SK-N-SH treated with all-trans-retinoic acid at 6 μM for 48 hours (cell line): ENCODE results near the gene ADRA2C.

ENCODE experiments used
- ATAC-seq: fragments of 200-7000 bp; cut with Tn5 transposase; 3 replicates; pipeline ENCODE4 v1.9.1; 2020; ENCODE audit warnings: mild to moderate bottlenecking, moderate library complexity
- ARNTL ChIP-seq: fragments of 450-650 bp; formaldehyde crosslinking; IDR thresholded peaks from 2 replicates; pipeline ENCODE4 v1.5.0; 2020; ENCODE audit warnings: low read depth, mild to moderate bottlenecking, moderate library complexity, borderline replicate concordance
- BACH2 ChIP-seq: fragments of 250-450 bp; sonication (Bioruptor Pico); IDR thresholded peaks from 2 replicates; pipeline ENCODE4 v1.9.0; 2021; ENCODE audit warnings: mild to moderate bottlenecking, borderline replicate concordance
- CSDC2 ChIP-seq: fragments of 250-450 bp; sonication (Bioruptor Pico); IDR thresholded peaks from 2 replicates; pipeline ENCODE4 v1.5.0; 2020; ENCODE audit warnings: mild to moderate bottlenecking, moderate library complexity
- CSRNP3 ChIP-seq: fragments of 250-450 bp; sonication (Bioruptor Pico); IDR thresholded peaks from 2 replicates; pipeline ENCODE4 v1.5.1; 2021; ENCODE audit warnings: mild to moderate bottlenecking, moderate library complexity
- ESRRG ChIP-seq: fragments of 250-450 bp; sonication (Bioruptor Pico); IDR thresholded peaks from 2 replicates; pipeline ENCODE4 v1.6.1; 2021; ENCODE audit warnings: mild to moderate bottlenecking
- GLIS3 ChIP-seq: fragments of 250-450 bp; sonication (Bioruptor Pico); IDR thresholded peaks from 2 replicates; pipeline ENCODE4 v1.5.0; 2020; ENCODE audit warnings: mild to moderate bottlenecking, moderate library complexity
- ISL1 ChIP-seq: fragments of 250-450 bp; sonication (Bioruptor Pico); IDR thresholded peaks from 2 replicates; pipeline ENCODE4 v2.1.2; 2022; ENCODE audit warnings: mild to moderate bottlenecking, moderate library complexity
- OSR1 ChIP-seq: fragments of 250-450 bp; sonication (Bioruptor Pico); IDR thresholded peaks from 2 replicates; pipeline ENCODE4 v1.8.0; 2022; ENCODE audit warnings: moderate library complexity, mild to moderate bottlenecking, inconsistent platforms
- POU6F1 ChIP-seq: fragments of 250-450 bp; sonication (Bioruptor Pico); IDR thresholded peaks from 2 replicates; pipeline ENCODE4 v1.8.0; 2021; ENCODE audit warnings: low read depth, mild to moderate bottlenecking, moderate library complexity, borderline replicate concordance
- PPARA ChIP-seq: fragments of 250-450 bp; sonication (Bioruptor Pico); IDR thresholded peaks from 2 replicates; pipeline ENCODE4 v1.5.0; 2020; ENCODE audit warnings: mild to moderate bottlenecking, borderline replicate concordance
- SNAI2 ChIP-seq: fragments of 250-450 bp; sonication (Bioruptor Pico); IDR thresholded peaks from 2 replicates; pipeline ENCODE4 v1.5.0; 2020; ENCODE audit warnings: mild to moderate bottlenecking, moderate library complexity
- TOX ChIP-seq: fragments of 250-450 bp; sonication (Bioruptor Pico); IDR thresholded peaks from 2 replicates; pipeline ENCODE4 v1.8.0; 2021; ENCODE audit warnings: mild to moderate bottlenecking, moderate library complexity, borderline replicate concordance
- TSHZ2 ChIP-seq: fragments of 250-450 bp; sonication (Bioruptor Pico); IDR thresholded peaks from 2 replicates; pipeline ENCODE4 v1.5.0; 2020; ENCODE audit warnings: mild to moderate bottlenecking, moderate library complexity
- ZFP3 ChIP-seq: fragments of 250-450 bp; sonication (Bioruptor Pico); IDR thresholded peaks from 2 replicates; pipeline ENCODE4 v1.5.0; 2020; ENCODE audit warnings: mild to moderate bottlenecking, moderate library complexity
- ZFP30 ChIP-seq: fragments of 450-650 bp; formaldehyde crosslinking; IDR thresholded peaks from 2 replicates; pipeline ENCODE4 v1.5.0; 2022; ENCODE audit warnings: mild to moderate bottlenecking, moderate library complexity
- ZNF565 ChIP-seq: fragments of 450-650 bp; formaldehyde crosslinking; conservative IDR thresholded peaks from 2 replicates; pipeline ENCODE4 v1.5.0; 2020; ENCODE audit warnings: low read depth, mild to moderate bottlenecking, moderate library complexity
- ZNF70 ChIP-seq: fragments of 450-650 bp; formaldehyde crosslinking; IDR thresholded peaks from 2 replicates; pipeline ENCODE4 v1.5.0; 2020; ENCODE audit warnings: mild to moderate bottlenecking, moderate library complexity
- ZNF8 ChIP-seq: fragments of 450-650 bp; formaldehyde crosslinking; IDR thresholded peaks from 2 replicates; pipeline ENCODE4 v1.5.0; 2020; ENCODE audit warnings: mild to moderate bottlenecking, moderate library complexity
- TF ChIP-seq, protein P1 (sequence below): fragments of 250-450 bp; sonication (Bioruptor Pico); IDR thresholded peaks from 2 replicates; pipeline ENCODE4 v1.5.1; 2020; ENCODE audit warnings: low read depth, mild to moderate bottlenecking, moderate library complexity

ADRA2C gene

DNA sequence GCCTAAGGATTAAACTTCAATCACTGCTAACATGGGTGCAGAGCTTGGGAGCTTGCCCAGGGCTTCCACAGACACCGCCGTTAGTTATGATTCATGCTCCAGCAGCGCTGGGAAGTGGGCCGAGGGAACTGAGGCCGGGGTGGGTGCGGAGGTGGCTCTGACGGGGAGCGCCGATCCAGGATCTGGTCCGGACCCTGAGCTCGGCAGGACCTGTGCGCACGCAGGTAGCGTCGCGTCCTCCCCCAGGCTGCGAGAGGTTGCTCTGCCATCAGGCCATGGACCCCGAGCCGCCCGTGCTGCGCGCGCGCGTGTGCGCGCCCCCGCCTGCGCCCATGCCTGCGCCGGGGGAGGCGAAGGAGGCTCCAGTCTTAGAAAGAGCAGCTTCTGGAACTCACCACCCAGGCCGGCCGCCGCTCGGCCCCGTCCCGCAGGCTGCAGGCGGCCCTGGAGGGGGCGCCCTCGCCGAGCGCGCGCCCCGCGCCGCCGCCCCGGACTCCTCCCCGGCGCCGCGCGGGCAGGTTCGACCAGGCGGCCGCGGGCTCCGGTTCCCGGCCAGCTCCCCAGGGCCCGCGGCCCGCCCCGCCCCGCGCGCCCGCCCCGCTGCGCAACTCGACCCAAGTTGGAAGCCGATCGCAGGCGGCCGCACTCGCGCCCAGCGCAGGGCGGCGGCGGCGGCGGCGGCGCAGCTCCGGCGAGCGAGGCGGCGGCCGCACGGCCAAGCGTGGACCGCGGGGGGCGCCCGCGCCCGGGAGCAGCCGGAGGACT is 732 bp upstream of the ADRA2C start (continued):
- TF ChIP-seq CSRNP3 (CRISPR knock-in tag) (no peak), BACH2 (CRISPR knock-in tag) (no peak), ZFP30 (CRISPR knock-in tag) (no peak), TSHZ2 (CRISPR knock-in tag) (no peak), POU6F1 (CRISPR knock-in tag) (no peak), ESRRG (CRISPR knock-in tag) (no peak)

DNA sequence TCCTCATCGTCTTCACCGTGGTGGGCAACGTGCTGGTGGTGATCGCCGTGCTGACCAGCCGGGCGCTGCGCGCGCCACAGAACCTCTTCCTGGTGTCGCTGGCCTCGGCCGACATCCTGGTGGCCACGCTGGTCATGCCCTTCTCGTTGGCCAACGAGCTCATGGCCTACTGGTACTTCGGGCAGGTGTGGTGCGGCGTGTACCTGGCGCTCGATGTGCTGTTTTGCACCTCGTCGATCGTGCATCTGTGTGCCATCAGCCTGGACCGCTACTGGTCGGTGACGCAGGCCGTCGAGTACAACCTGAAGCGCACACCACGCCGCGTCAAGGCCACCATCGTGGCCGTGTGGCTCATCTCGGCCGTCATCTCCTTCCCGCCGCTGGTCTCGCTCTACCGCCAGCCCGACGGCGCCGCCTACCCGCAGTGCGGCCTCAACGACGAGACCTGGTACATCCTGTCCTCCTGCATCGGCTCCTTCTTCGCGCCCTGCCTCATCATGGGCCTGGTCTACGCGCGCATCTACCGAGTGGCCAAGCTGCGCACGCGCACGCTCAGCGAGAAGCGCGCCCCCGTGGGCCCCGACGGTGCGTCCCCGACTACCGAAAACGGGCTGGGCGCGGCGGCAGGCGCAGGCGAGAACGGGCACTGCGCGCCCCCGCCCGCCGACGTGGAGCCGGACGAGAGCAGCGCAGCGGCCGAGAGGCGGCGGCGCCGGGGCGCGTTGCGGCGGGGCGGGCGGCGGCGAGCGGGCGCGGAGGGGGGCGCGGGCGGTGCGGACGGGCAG is 792 bp downstream of the ADRA2C start:
- TF ChIP-seq, protein P1, sequence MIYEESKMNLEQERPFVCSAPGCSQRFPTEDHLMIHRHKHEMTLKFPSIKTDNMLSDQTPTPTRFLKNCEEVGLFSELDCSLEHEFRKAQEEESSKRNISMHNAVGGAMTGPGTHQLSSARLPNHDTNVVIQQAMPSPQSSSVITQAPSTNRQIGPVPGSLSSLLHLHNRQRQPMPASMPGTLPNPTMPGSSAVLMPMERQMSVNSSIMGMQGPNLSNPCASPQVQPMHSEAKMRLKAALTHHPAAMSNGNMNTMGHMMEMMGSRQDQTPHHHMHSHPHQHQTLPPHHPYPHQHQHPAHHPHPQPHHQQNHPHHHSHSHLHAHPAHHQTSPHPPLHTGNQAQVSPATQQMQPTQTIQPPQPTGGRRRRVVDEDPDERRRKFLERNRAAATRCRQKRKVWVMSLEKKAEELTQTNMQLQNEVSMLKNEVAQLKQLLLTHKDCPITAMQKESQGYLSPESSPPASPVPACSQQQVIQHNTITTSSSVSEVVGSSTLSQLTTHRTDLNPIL (CRISPR knock-in tag) = no peak
- TF ChIP-seq BACH2 (CRISPR knock-in tag) (no peak), ISL1 (no peak), ZNF565 (no peak), CSDC2 (CRISPR knock-in tag) (no peak), OSR1 (CRISPR knock-in tag) (no peak), ZNF70 (CRISPR knock-in tag) (no peak), SNAI2 (CRISPR knock-in tag) (no peak), ZFP30 (CRISPR knock-in tag) (no peak), ESRRG (CRISPR knock-in tag) (no peak), PPARA (CRISPR knock-in tag) (no peak), TSHZ2 (CRISPR knock-in tag) (no peak), ZNF8 (CRISPR knock-in tag) (no peak), GLIS3 (no peak), ZFP3 (no peak), TOX (no peak), ARNTL (no peak)
- ATAC-seq = no peak
